GM19035 (cell line): ENCODE data around the gene SLC12A5.
A peak's percentile ranks its signal among the peaks of the same experiment; 100 is the strongest.

ENCODE experiments used
- ATAC-seq: cut with Tn5 transposase; IDR thresholded peaks from one replicate; pipeline ENCODE4 v1.9.1; 2021; ENCODE audit not compliant: unreplicated experiment

SLC12A5 gene

GRCh38 chr20:46104262-46104661 lies 75.2 kb downstream of the SLC12A5 start:
- no peak for ATAC-seq

GRCh38 chr20:46107061-46107460 lies 78.0 kb downstream of the SLC12A5 start:
- ATAC-seq, result no peak

- peak; percentile 77 for ATAC-seq
Measured at GRCh38 chr20:46108435-46108841, 79.4 kb downstream of the SLC12A5 start.

GRCh38 chr20:46108976-46109375 lies 80.0 kb downstream of the SLC12A5 start:
- ATAC-seq, result no peak
